ENCODE results near the gene TMEM150B.

DNA sequence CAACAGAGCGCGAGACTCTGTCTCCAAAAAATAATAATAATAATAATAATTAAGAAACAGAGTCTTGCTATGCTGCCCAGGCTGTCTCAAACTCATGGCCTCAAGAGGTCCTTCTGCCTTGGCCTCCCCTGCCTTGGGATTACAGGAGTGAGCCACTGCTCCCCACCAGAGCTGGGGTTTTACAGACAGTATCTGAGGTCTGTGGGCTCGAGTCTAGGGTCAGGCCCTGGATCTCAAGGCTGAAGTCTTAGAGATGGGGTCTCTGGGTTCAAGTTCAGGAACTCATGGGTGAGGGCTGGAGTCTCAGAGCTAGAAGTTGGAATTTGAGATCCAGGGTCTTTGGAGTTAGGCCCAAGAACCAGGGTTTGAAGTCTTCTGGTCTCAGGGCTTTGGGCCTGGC, 41.6 kb upstream of the TMEM150B start:
- TF ChIP-seq, protein P1, sequence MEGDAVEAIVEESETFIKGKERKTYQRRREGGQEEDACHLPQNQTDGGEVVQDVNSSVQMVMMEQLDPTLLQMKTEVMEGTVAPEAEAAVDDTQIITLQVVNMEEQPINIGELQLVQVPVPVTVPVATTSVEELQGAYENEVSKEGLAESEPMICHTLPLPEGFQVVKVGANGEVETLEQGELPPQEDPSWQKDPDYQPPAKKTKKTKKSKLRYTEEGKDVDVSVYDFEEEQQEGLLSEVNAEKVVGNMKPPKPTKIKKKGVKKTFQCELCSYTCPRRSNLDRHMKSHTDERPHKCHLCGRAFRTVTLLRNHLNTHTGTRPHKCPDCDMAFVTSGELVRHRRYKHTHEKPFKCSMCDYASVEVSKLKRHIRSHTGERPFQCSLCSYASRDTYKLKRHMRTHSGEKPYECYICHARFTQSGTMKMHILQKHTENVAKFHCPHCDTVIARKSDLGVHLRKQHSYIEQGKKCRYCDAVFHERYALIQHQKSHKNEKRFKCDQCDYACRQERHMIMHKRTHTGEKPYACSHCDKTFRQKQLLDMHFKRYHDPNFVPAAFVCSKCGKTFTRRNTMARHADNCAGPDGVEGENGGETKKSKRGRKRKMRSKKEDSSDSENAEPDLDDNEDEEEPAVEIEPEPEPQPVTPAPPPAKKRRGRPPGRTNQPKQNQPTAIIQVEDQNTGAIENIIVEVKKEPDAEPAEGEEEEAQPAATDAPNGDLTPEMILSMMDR (IDR thresholded peaks at IDR 0.05; ENCODE audit: low read length): no peak
- no peak for TF ChIP-seq EZH2 (IDR thresholded peaks at IDR 0.05; ENCODE audit: borderline replicate concordance, low read length)

Measured in OCI-LY1 (cell line).